Ammon's horn (tissue), 1 donor: ENCODE data around the gene SEC16A.

Source experiments
- DNase-seq: peaks from one replicate; pipeline ENCODE4 v3.0.0-alpha.2; 2016; ENCODE audit warnings: low spot score

SEC16A gene

GRCh38 chr9:136465500-136466154 is 17.2 kb downstream of the SEC16A start:
- no peak for DNase-seq

GRCh38 chr9:136464241-136464640 is 18.6 kb downstream of the SEC16A start:
- no peak for DNase-seq

GRCh38 chr9:136463578-136463977 is 19.3 kb downstream of the SEC16A start:
- no peak for DNase-seq

GRCh38 chr9:136462664-136463063 is 20.2 kb downstream of the SEC16A start:
- DNase-seq: no peak

GRCh38 chr9:136460772-136461325 is 22.0 kb downstream of the SEC16A start:
- DNase-seq: no peak

GRCh38 chr9:136459425-136459824 is 23.4 kb downstream of the SEC16A start:
- DNase-seq: no peak

- no peak for DNase-seq
Measured at GRCh38 chr9:136457326-136457725, 25.5 kb downstream of the SEC16A start.

- DNase-seq: no peak
Measured at GRCh38 chr9:136456258-136456657, 26.6 kb downstream of the SEC16A start.

- no peak for DNase-seq
Measured at GRCh38 chr9:136455043-136456002, 27.5 kb downstream of the SEC16A start.

- no peak for DNase-seq
Measured at GRCh38 chr9:136454026-136454796, 28.6 kb downstream of the SEC16A start.

- DNase-seq: no peak
Measured at GRCh38 chr9:136453326-136453725, 29.5 kb downstream of the SEC16A start.

- no peak for DNase-seq
Measured at GRCh38 chr9:136451221-136451877, 31.5 kb downstream of the SEC16A start.

GRCh38 chr9:136448655-136449054 is 34.2 kb downstream of the SEC16A start:
- DNase-seq: no peak

GRCh38 chr9:136447173-136447778 is 35.6 kb downstream of the SEC16A start:
- DNase-seq: no peak

- no peak for DNase-seq
Measured at GRCh38 chr9:136445799-136446198, 37.0 kb downstream of the SEC16A start.

GRCh38 chr9:136444102-136444501 is 38.7 kb downstream of the SEC16A start:
- DNase-seq: no peak

- no peak for DNase-seq
Measured at GRCh38 chr9:136443687-136444086, 39.2 kb downstream of the SEC16A start.

GRCh38 chr9:136443087-136443486 is 39.8 kb downstream of the SEC16A start:
- no peak for DNase-seq

- no peak for DNase-seq
Measured at GRCh38 chr9:136442265-136442664, 40.6 kb downstream of the SEC16A start.

GRCh38 chr9:136441681-136442245 is 41.1 kb downstream of the SEC16A start:
- DNase-seq: no peak

- DNase-seq: no peak
Measured at GRCh38 chr9:136441191-136441680, 41.6 kb downstream of the SEC16A start.
